ENCODE results near the gene KSR1.

DNA sequence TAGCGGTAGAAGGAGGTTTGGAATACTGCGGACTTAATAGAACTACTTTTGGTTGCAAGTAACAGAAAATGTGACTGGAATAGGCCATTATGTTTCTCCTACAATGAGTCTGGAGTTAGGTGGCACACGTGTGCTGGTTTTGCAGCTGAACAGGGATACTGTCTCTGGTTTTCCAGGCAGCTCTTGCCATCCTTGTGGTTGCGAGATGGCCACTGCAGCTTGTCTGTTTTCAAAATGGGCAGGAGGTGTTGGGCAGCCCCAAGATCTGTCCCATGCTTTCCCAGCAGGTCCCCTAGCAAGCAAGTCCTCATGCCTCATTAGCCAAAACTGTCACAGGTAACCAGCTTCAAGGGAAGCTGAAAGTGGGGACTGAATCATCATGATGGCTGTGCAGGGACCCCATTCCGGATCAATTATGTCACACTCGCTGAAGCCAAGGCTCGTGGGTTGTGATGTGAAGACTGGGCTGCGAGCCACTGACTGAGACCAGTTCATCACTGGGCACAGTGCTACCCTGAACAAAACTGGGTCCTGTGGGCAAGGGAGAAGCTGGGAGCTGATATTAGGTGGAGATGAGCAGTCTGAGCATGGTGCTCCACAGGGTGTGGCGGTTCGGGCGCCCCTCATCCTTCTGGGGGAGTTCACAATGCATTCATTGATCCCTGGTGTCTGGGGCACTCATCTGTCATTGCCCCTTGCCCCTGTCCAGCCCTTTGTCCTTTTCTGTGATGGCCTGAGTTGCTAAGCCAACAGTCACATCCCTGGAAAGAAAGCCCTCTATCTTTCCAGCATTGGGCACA is 82.1 kb downstream of the KSR1 start:
- TF ChIP-seq POLR2AphosphoS5 (IDR thresholded peaks at IDR 0.05) (no peak), CTCF (IDR thresholded peaks at IDR 0.05) (no peak), POLR2A (IDR thresholded peaks at IDR 0.05) (no peak), EP300 (IDR thresholded peaks at IDR 0.05) (no peak)
